HepG2 (cell line): Measurements from ENCODE around the gene SATB1. TPM values are rescaled to one million over a fixed set of nuclear protein-coding genes. Genes with fewer than 3 reads are reported as not detected.

Experiments used
- ATAC-seq: fragments of 200-7000 bp; cut with Tn5 transposase; 3 replicates; pipeline ENCODE4 v1.9.1; 2020; ENCODE audit warnings: mild to moderate bottlenecking, moderate library complexity
- BruUV-seq: library from RNA; stranded (reverse); fragments of 400-500 nt; replicated peaks from 2 replicates; lab custom pipeline; 2021; lab: Mats Ljungman, UMichigan
- CTCF ChIA-PET: fragments of 300-600 bp; formaldehyde crosslinking; extraction: SDS; loops from one replicate; lab custom pipeline; 2021; ENCODE audit warnings: low total read pairs, inconsistent platforms, low intra/inter-chr PET ratio; lab: Yijun Ruan, JAX
- POLR2A ChIA-PET: fragments of 350-600 bp; sonication (Branson Sonifier 250); formaldehyde crosslinking; loops from one replicate; lab custom pipeline; 2020; ENCODE audit warnings: antibody characterized with exemption, inconsistent platforms; lab: Yijun Ruan, JAX
- DNase-seq: peaks from one replicate; pipeline ENCODE4 v3.0.0-alpha.2; 2015; ENCODE audit warnings: low spot score
- FAIRE-seq: peaks from 3 replicates; lab custom pipeline; 2011; peaks lifted over from hg19 to GRCh38; lab: Jason Lieb, UNC
- H2AFZ ChIP-seq: one replicate; pipeline ENCODE4 v1.6.1; 2011; ENCODE audit warnings: low read length, inconsistent platforms
- H3K27ac ChIP-seq: fragments of 300-600 bp; 3 replicates; pipeline ENCODE4 v1.8.0; 2011; ENCODE audit warnings: mixed run types, mild to moderate bottlenecking, mixed read lengths, low read length, inconsistent platforms; ENCODE audit not compliant: insufficient read depth; ENCODE audit errors: extremely low read length
- H3K27me3 ChIP-seq, 2 experiments: fragments of 200-600 bp in 1 of 2; 2 replicates in 1 of 2; 3 replicates in 1 of 2; pipeline versions ENCODE4 v1.6.0 to v1.8.0; 2011; ENCODE audit warnings: low read length in 2 of 2, mild to moderate bottlenecking in 2 of 2, moderate library complexity in 2 of 2, inconsistent platforms in 1 of 2; ENCODE audit not compliant: insufficient read depth in 2 of 2, control insufficient read depth in 1 of 2
- H3K36me3 ChIP-seq, 2 experiments: fragments of 200-600 bp in 1 of 2; replicated peaks in 1 of 2; 2 replicates in 1 of 2; 3 replicates in 1 of 2; pipeline versions ENCODE4 v1.5.1 to v1.8.0; 2011; ENCODE audit warnings: low read length in 2 of 2, inconsistent platforms in 1 of 2; ENCODE audit not compliant: insufficient read depth in 2 of 2, control insufficient read depth in 1 of 2
- H3K4me1 ChIP-seq: 2 replicates; pipeline ENCODE4 v1.5.1; 2012; ENCODE audit warnings: low read length, inconsistent platforms; ENCODE audit not compliant: insufficient read depth
- H3K4me2 ChIP-seq: 2 replicates; pipeline ENCODE4 v1.6.0; 2011; ENCODE audit warnings: low read depth, low read length, inconsistent platforms
- H3K4me3 ChIP-seq, 3 experiments: fragments of 200-600 bp in 1 of 3; sonication (generic), shearing (Covaris generic) in 1 of 3; replicated peaks in 1 of 3; 2 replicates each; pipeline ENCODE4 v1.5.1; 2011 to 2016; ENCODE audit warnings: low read length in 3 of 3, inconsistent platforms in 2 of 3, low read depth in 2 of 3, mild to moderate bottlenecking in 2 of 3, control low read depth in 1 of 3, mixed read lengths in 1 of 3; ENCODE audit not compliant: insufficient read depth in 1 of 3
- H3K79me2 ChIP-seq: one replicate; pipeline ENCODE4 v1.6.1; 2011; ENCODE audit warnings: low read length, inconsistent platforms; ENCODE audit not compliant: insufficient read depth
- H3K9ac ChIP-seq: 2 replicates; pipeline ENCODE4 v1.6.0; 2011; ENCODE audit warnings: mild to moderate bottlenecking, low read depth, low read length, inconsistent platforms; ENCODE audit not compliant: insufficient read depth
- H3K9me3 ChIP-seq: 2 replicates; pipeline ENCODE4 v1.5.1; 2012; ENCODE audit warnings: mild to moderate bottlenecking, low read length
- H4K20me1 ChIP-seq: 2 replicates; pipeline ENCODE4 v1.6.0; 2011; ENCODE audit warnings: inconsistent platforms, mild to moderate bottlenecking, low read length, moderate library complexity; ENCODE audit not compliant: insufficient read depth
- ADNP ChIP-seq: sonication (generic); formaldehyde crosslinking; IDR thresholded peaks from 2 replicates; pipeline ENCODE4 v1.4.0; 2020; ENCODE audit warnings: missing genetic modification reagents
- ARHGAP35 ChIP-seq: sonication (generic); formaldehyde crosslinking; IDR thresholded peaks from 2 replicates; pipeline ENCODE4 v1.9.0; 2022; ENCODE audit warnings: mild to moderate bottlenecking, inconsistent platforms, moderate library complexity, missing genetic modification reagents, borderline replicate concordance
- BRD4 ChIP-seq: sonication (generic); formaldehyde crosslinking; IDR thresholded peaks from 2 replicates; pipeline ENCODE4 v1.4.0; 2020; ENCODE audit warnings: missing genetic modification reagents
- DMAP1 ChIP-seq: IDR thresholded peaks from 2 replicates; pipeline ENCODE4 v1.6.1; 2016
- HMG20B ChIP-seq: conservative IDR thresholded peaks from 2 replicates; pipeline ENCODE4 v1.6.1; 2016; ENCODE audit warnings: missing genetic modification reagents, missing compliant biosample characterization
- KAT2B ChIP-seq: fragments of 150-350 bp; IDR thresholded peaks from 2 replicates; pipeline ENCODE4 v1.6.1; 2014; ENCODE audit warnings: low read depth, low read length, borderline replicate concordance
- NONO ChIP-seq, 2 experiments: fragments of 450-650 bp in 1 of 2; sonication (generic) in 1 of 2; formaldehyde crosslinking in 1 of 2; IDR thresholded peaks in 1 of 2; conservative IDR thresholded peaks in 1 of 2; 2 replicates each; pipeline versions ENCODE4 v1.6.1 to v1.8.0; 2017 to 2022; ENCODE audit warnings: mild to moderate bottlenecking in 1 of 2, missing genetic modification reagents in 1 of 2, moderate library complexity in 1 of 2
- PRDM10 ChIP-seq: sonication (generic); formaldehyde crosslinking; IDR thresholded peaks from 2 replicates; pipeline ENCODE4 v1.4.0; 2020; ENCODE audit warnings: low read depth, missing genetic modification reagents
- RFX1 ChIP-seq: fragments of 450-650 bp; IDR thresholded peaks from 2 replicates; pipeline ENCODE4 v1.6.1; 2017
- THYN1 ChIP-seq: sonication (generic); formaldehyde crosslinking; IDR thresholded peaks from 2 replicates; pipeline ENCODE4 v1.8.1; 2023; ENCODE audit warnings: low read depth, mild to moderate bottlenecking, moderate library complexity, missing genetic modification reagents, borderline replicate concordance
- ZNF329 ChIP-seq: sonication (generic); formaldehyde crosslinking; IDR thresholded peaks from 2 replicates; pipeline ENCODE4 v1.9.0; 2021; ENCODE audit warnings: low read depth, mild to moderate bottlenecking, missing genetic modification reagents
- ZNF691 ChIP-seq: sonication (generic); formaldehyde crosslinking; IDR thresholded peaks from 2 replicates; pipeline ENCODE4 v1.4.0; 2020; ENCODE audit warnings: missing genetic modification reagents, low read depth, mild to moderate bottlenecking, borderline replicate concordance
- ZSCAN5A ChIP-seq: sonication (generic); formaldehyde crosslinking; IDR thresholded peaks from 2 replicates; pipeline ENCODE4 v1.8.0; 2022; ENCODE audit warnings: mild to moderate bottlenecking, missing genetic modification reagents, borderline replicate concordance
- WGBS: methylation state at CpG from one replicate; pipeline ENCODE4 v1.1.6; 2017; ENCODE audit warnings: low lambda C conversion rate; 5-methylcytosine and 5-hydroxymethylcytosine counted together
- in situ Hi-C: cut with HindIII; loops from 2 replicates; pipeline ENCODE4 v1.10.0; 2017; ENCODE audit warnings: low pct_unique_long_range_greater_than_20kb; ENCODE audit not compliant: extremely low pct_ligation_motif_present
- intact Hi-C: fragments of 100-400 bp; cut with micrococcal nuclease; formaldehyde crosslinking; loops from one replicate; pipeline ENCODE4 v1.10.0; 2022; ENCODE audit not compliant: unreplicated experiment
- polyA plus RNA-seq, 8 experiments: library from polyadenylated mRNA; depleted of rRNA in 3 of 8; stranded (reverse) in 7 of 8; unstranded in 1 of 8; fragments of >200 nt; fragmentation: Illumina TruSeq in 4 of 8; extraction: Trizol in 4 of 8; gene quantifications; 2 replicates each; pipeline versions ENCODE4 v1.2.1 to v1.2.3, GENCODE V29; 2011 to 2016; ENCODE audit warnings: low read depth in 4 of 8, missing spikeins in 1 of 8, mixed read lengths in 1 of 8; ENCODE audit not compliant: insufficient read depth in 1 of 8
- total RNA-seq, 5 experiments: library from RNA; depleted of rRNA; stranded (reverse); fragments of >200 nt; fragmentation: Illumina TruSeq; extraction: Trizol; gene quantifications; 2 replicates each; pipeline ENCODE4 v1.2.3, GENCODE V29; 2016; ENCODE audit warnings: low read depth in 1 of 5

SATB1 gene
- total and polyA plus RNA-seq, 2 of the 13 experiments (the other 11 are each of a cell fraction or from before 2014, with no cell fraction given), result 0.03 TPM; not detected in 1

GRCh38 chr3:18351069-18351628 is 74.0 kb downstream of the SATB1 start:
- Histone ChIP-seq H2AFZ (no peak overlapping the region), H3K79me2 (no peaks in the 10 kb centered on the region), H3K9ac (no peak overlapping the region), H3K27me3 (peaks cover 0 to 13% of the 10 kb centered on the region in 2 experiments; a peak in 1 of 5 replicates), H3K27ac (no peak overlapping the region), H3K9me3 (no peaks in the 10 kb centered on the region), H3K4me3 (no peak overlapping the region), H4K20me1 (no peaks in the 10 kb centered on the region), H3K4me2 (no peak overlapping the region), H3K36me3 (no peaks in the 10 kb centered on the region), H3K4me1 (no peaks in the 10 kb centered on the region)
- intact Hi-C loops (no loop called here), in situ Hi-C loops (no loop called here)
- BruUV-seq, result no TSS peak
- DNase-seq (no peak), FAIRE-seq (no peak), ATAC-seq (no peak)
- CTCF ChIA-PET, result no interaction called here
- POLR2A ChIA-PET, result no interaction called here
- TF ChIP-seq ADNP (CRISPR knock-in tag) (no peak), THYN1 (CRISPR knock-in tag) (no peak), NONO (IDR thresholded peaks at IDR 0.05) (no peak), NONO (CRISPR knock-in tag; conservative IDR thresholded peaks at IDR 0.05) (no peak), ZNF329 (CRISPR knock-in tag) (no peak), ARHGAP35 (no peak), ZNF691 (CRISPR knock-in tag) (no peak), ZSCAN5A (no peak), BRD4 (no peak), HMG20B (CRISPR knock-in tag) (no peak), PRDM10 (CRISPR knock-in tag) (no peak), RFX1 (no peak), KAT2B (no peak), DMAP1 (CRISPR knock-in tag) (no peak)
- 3% methylated on average over 5 of the region's 5 CpGs for WGBS
